ENCODE measurements around the gene ZNF474.

Gene ZNF474

GRCh38 chr5:122173474-122174415, 44.4 kb downstream of the ZNF474 start:
- no peaks in the 10 kb centered on the region for H3K4me1 ChIP-seq (ENCODE audit: control insufficient read depth, insufficient read depth, low read length)
- ChIA-PET POLR2A (no interaction called here), CTCF (no interaction called here)
- no peak overlapping the region for H3K27ac ChIP-seq (ENCODE audit: extremely low read depth, low read depth, low read length)
- no peak overlapping the region for H3K4me3 ChIP-seq (ENCODE audit: low read depth, low read length)
- no peaks in the 10 kb centered on the region for H3K36me3 ChIP-seq (ENCODE audit: control insufficient read depth in 2 of 2, insufficient read depth in 1 of 2, low read length in 2 of 2)
- TF ChIP-seq RBAK (tag by site-specific recombination; IDR thresholded peaks at IDR 0.05) (no peak), ZNF777 (tag by site-specific recombination; IDR thresholded peaks at IDR 0.05; ENCODE audit: borderline replicate concordance) (no peak), ZNF114 (tag by site-specific recombination; IDR thresholded peaks at IDR 0.05) (no peak), ZNF366 (tag by site-specific recombination; conservative IDR thresholded peaks at IDR 0.05) (no peak), KLF16 (tag by site-specific recombination; IDR thresholded peaks at IDR 0.05) (no peak), ZNF585B (tag by site-specific recombination; IDR thresholded peaks at IDR 0.05) (no peak), ZNF768 (tag by site-specific recombination; IDR thresholded peaks at IDR 0.05) (no peak), ZNF843 (tag by site-specific recombination; IDR thresholded peaks at IDR 0.05) (no peak), YY1 (tag by site-specific recombination; IDR thresholded peaks at IDR 0.05) (no peak), HOXA7 (CRISPR knock-in tag; IDR thresholded peaks at IDR 0.05; ENCODE audit: borderline replicate concordance) (no peak), ZNF76 (tag by site-specific recombination; IDR thresholded peaks at IDR 0.05; ENCODE audit: borderline replicate concordance, low read depth) (no peak), BCL11A (tag by site-specific recombination; IDR thresholded peaks at IDR 0.05; ENCODE audit: low read depth) (no peak)
- TF ChIP-seq, protein P1, sequence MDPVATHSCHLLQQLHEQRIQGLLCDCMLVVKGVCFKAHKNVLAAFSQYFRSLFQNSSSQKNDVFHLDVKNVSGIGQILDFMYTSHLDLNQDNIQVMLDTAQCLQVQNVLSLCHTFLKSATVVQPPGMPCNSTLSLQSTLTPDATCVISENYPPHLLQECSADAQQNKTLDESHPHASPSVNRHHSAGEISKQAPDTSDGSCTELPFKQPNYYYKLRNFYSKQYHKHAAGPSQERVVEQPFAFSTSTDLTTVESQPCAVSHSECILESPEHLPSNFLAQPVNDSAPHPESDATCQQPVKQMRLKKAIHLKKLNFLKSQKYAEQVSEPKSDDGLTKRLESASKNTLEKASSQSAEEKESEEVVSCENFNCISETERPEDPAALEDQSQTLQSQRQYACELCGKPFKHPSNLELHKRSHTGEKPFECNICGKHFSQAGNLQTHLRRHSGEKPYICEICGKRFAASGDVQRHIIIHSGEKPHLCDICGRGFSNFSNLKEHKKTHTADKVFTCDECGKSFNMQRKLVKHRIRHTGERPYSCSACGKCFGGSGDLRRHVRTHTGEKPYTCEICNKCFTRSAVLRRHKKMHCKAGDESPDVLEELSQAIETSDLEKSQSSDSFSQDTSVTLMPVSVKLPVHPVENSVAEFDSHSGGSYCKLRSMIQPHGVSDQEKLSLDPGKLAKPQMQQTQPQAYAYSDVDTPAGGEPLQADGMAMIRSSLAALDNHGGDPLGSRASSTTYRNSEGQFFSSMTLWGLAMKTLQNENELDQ (tag by site-specific recombination; IDR thresholded peaks at IDR 0.05; ENCODE audit: low read depth), result no peak
- TF ChIP-seq, protein P2, sequence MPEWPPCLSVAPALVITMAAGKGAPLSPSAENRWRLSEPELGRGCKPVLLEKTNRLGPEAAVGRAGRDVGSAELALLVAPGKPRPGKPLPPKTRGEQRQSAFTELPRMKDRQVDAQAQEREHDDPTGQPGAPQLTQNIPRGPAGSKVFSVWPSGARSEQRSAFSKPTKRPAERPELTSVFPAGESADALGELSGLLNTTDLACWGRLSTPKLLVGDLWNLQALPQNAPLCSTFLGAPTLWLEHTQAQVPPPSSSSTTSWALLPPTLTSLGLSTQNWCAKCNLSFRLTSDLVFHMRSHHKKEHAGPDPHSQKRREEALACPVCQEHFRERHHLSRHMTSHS (tag by site-specific recombination; IDR thresholded peaks at IDR 0.05), result no peak
- TF ChIP-seq, protein P3, sequence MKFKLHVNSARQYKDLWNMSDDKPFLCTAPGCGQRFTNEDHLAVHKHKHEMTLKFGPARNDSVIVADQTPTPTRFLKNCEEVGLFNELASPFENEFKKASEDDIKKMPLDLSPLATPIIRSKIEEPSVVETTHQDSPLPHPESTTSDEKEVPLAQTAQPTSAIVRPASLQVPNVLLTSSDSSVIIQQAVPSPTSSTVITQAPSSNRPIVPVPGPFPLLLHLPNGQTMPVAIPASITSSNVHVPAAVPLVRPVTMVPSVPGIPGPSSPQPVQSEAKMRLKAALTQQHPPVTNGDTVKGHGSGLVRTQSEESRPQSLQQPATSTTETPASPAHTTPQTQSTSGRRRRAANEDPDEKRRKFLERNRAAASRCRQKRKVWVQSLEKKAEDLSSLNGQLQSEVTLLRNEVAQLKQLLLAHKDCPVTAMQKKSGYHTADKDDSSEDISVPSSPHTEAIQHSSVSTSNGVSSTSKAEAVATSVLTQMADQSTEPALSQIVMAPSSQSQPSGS (tag by site-specific recombination; IDR thresholded peaks at IDR 0.05; ENCODE audit: low read depth), result no peak
- no peaks in the 10 kb centered on the region for H3K9me3 ChIP-seq (ENCODE audit: control insufficient read depth, insufficient read depth, low read depth, low read length)

GRCh38 chr5:122175091-122175490, 45.7 kb downstream of the ZNF474 start:
- POLR2A ChIA-PET, result no interaction called here
- H3K27ac ChIP-seq (ENCODE audit: extremely low read depth, low read depth, low read length), result no peak overlapping the region
- no peak for TF ChIP-seq ZNF747 (tag by site-specific recombination; IDR thresholded peaks at IDR 0.05)
- no peak for TF ChIP-seq INSM2 (tag by site-specific recombination; IDR thresholded peaks at IDR 0.05)
- TF ChIP-seq, protein P4, sequence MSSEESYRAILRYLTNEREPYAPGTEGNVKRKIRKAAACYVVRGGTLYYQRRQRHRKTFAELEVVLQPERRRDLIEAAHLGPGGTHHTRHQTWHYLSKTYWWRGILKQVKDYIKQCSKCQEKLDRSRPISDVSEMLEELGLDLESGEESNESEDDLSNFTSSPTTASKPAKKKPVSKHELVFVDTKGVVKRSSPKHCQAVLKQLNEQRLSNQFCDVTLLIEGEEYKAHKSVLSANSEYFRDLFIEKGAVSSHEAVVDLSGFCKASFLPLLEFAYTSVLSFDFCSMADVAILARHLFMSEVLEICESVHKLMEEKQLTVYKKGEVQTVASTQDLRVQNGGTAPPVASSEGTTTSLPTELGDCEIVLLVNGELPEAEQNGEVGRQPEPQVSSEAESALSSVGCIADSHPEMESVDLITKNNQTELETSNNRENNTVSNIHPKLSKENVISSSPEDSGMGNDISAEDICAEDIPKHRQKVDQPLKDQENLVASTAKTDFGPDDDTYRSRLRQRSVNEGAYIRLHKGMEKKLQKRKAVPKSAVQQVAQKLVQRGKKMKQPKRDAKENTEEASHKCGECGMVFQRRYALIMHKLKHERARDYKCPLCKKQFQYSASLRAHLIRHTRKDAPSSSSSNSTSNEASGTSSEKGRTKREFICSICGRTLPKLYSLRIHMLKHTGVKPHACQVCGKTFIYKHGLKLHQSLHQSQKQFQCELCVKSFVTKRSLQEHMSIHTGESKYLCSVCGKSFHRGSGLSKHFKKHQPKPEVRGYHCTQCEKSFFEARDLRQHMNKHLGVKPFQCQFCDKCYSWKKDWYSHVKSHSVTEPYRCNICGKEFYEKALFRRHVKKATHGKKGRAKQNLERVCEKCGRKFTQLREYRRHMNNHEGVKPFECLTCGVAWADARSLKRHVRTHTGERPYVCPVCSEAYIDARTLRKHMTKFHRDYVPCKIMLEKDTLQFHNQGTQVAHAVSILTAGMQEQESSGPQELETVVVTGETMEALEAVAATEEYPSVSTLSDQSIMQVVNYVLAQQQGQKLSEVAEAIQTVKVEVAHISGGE (tag by site-specific recombination; conservative IDR thresholded peaks at IDR 0.05; ENCODE audit: low read depth), result no peak
- TF ChIP-seq BCL11A (tag by site-specific recombination; IDR thresholded peaks at IDR 0.05; ENCODE audit: low read depth), result no peak
- CTCF ChIA-PET, result no interaction called here
- H3K4me3 ChIP-seq (ENCODE audit: low read depth, low read length), result no peak overlapping the region
- no peaks in the 10 kb centered on the region for H3K9me3 ChIP-seq (ENCODE audit: control insufficient read depth, insufficient read depth, low read depth, low read length)
- no peaks in the 10 kb centered on the region for H3K36me3 ChIP-seq (ENCODE audit: control insufficient read depth in 2 of 2, insufficient read depth in 1 of 2, low read length in 2 of 2)
- no peaks in the 10 kb centered on the region for H3K4me1 ChIP-seq (ENCODE audit: control insufficient read depth, insufficient read depth, low read length)

Measured in HEK293 (cell line).